T-helper 2 cell treated with Interferon-gamma antibody and Interleukin-4, amounts not matched to agents 5 μg/mL and 100 μg/mL, for 36 hours (primary cell): ENCODE results near the gene ORC3.
"Not testable (repeated sequence)": the region's sequence is repeated elsewhere in the genome, so short reads cannot be mapped to it uniquely, and the experiment has no call there.

ENCODE experiments used
- DNase-seq: peaks from one replicate; pipeline ENCODE4 v3.0.0; 2021; ENCODE audit warnings: low spot score
- H3K27ac Mint-ChIP-seq: one replicate; pipeline ENCODE4 v1.8.0; 2021; ENCODE audit warnings: mild to moderate bottlenecking, mixed read lengths
- H3K27me3 Mint-ChIP-seq: one replicate; pipeline ENCODE4 v1.8.0; 2021; ENCODE audit warnings: low read depth, mixed read lengths
- H3K36me3 Mint-ChIP-seq: one replicate; pipeline ENCODE4 v1.8.0; 2021; ENCODE audit warnings: low read depth, mixed read lengths
- H3K4me1 Mint-ChIP-seq: one replicate; pipeline ENCODE4 v1.8.0; 2021; ENCODE audit warnings: low read depth, mixed read lengths
- H3K4me3 Mint-ChIP-seq: one replicate; pipeline ENCODE4 v1.8.0; 2022; ENCODE audit warnings: mild to moderate bottlenecking, moderate library complexity, mixed read lengths
- H3K9me3 Mint-ChIP-seq: one replicate; pipeline ENCODE4 v1.8.0; 2021; ENCODE audit warnings: mixed read lengths

Gene ORC3

GRCh38 chr6:87700397-87701343 is 110.7 kb downstream of the ORC3 start:
- DNase-seq = peak; percentile 23
- Mint-ChIP-seq H3K27me3 (no peaks in the 10 kb centered on the region), H3K9me3 (no peaks in the 10 kb centered on the region), H3K36me3 (peaks cover 18% of the 10 kb centered on the region), H3K27ac (peak overlapping the region; percentile 89), H3K4me1 (peaks cover 40% of the 10 kb centered on the region), H3K4me3 (peak overlapping the region; percentile 92)

GRCh38 chr6:87701344-87701675 is 111.4 kb downstream of the ORC3 start:
- H3K27me3 Mint-ChIP-seq = no peaks in the 10 kb centered on the region
- no peak for DNase-seq
- peaks cover 37% of the 10 kb centered on the region for H3K4me1 Mint-ChIP-seq
- H3K4me3 Mint-ChIP-seq = peak overlapping the region; percentile 92
- H3K36me3 Mint-ChIP-seq = peaks cover 18% of the 10 kb centered on the region
- no peaks in the 10 kb centered on the region for H3K9me3 Mint-ChIP-seq
- H3K27ac Mint-ChIP-seq = peak overlapping the region; percentile 89

- H3K4me3 Mint-ChIP-seq = peak within 1 kb of the TSS; percentile 92
- H3K9me3 Mint-ChIP-seq = no peaks in the 10 kb centered on the region
- DNase-seq = peak; percentile 97
- H3K4me1 Mint-ChIP-seq = peaks cover 37% of the 10 kb centered on the region
- H3K27me3 Mint-ChIP-seq = no peaks in the 10 kb centered on the region
- peaks cover 18% of the 10 kb centered on the region for H3K36me3 Mint-ChIP-seq
- H3K27ac Mint-ChIP-seq = peak within 1 kb of the TSS; percentile 89
These were observed 112.0 kb downstream of the ORC3 start, which contains the start of gene AKIRIN2 for GRCh38 chr6:87701676-87702588. Gene AKIRIN2, minus strand, starts transcription at chr6:87702233. Its CDS starts 549 bp downstream, at chr6:87701684.

- no peaks in the 10 kb centered on the region for H3K27me3 Mint-ChIP-seq
- no peaks in the 10 kb centered on the region for H3K9me3 Mint-ChIP-seq
- H3K36me3 Mint-ChIP-seq = peaks cover 18% of the 10 kb centered on the region
- peak overlapping the region; percentile 89 for H3K27ac Mint-ChIP-seq
- DNase-seq = no peak
- H3K4me3 Mint-ChIP-seq = peak overlapping the region; percentile 92
- peaks cover 36% of the 10 kb centered on the region for H3K4me1 Mint-ChIP-seq
These were observed 112.6 kb downstream of the ORC3 start for GRCh38 chr6:87702589-87702945.

DNA sequence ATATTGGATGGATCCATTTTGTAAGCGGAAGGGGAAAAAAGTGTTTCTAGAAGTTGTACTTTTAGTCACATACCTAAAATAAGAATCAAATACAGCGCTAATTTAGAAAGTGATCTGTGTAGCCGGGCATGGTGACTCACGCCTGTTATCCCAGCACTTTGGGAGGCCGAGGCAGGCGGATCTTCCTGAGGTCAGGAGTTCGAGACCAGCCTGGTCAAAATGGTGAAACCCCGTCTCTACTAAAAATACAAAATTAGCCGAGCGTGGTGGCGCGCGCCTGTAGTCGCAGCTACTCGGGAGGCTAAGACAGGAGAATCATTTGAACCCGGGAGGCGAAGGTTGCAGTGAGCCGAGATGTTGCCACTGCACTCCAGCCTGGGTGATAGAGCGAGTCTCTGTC is 113.1 kb downstream of the ORC3 start:
- not testable (repeated sequence) for H3K9me3 Mint-ChIP-seq, DNase-seq, H3K27me3 Mint-ChIP-seq
- peak overlapping the region; percentile 92 for H3K4me3 Mint-ChIP-seq
- peaks cover 32% of the 10 kb centered on the region for H3K4me1 Mint-ChIP-seq
- H3K27ac Mint-ChIP-seq = peak overlapping the region; percentile 89
- H3K36me3 Mint-ChIP-seq = peaks cover 16% of the 10 kb centered on the region

- peaks cover 8% of the 10 kb centered on the region for H3K36me3 Mint-ChIP-seq
- H3K4me3 Mint-ChIP-seq = no peak overlapping the region
- H3K4me1 Mint-ChIP-seq = peaks cover 21% of the 10 kb centered on the region
- no peaks in the 10 kb centered on the region for H3K27me3 Mint-ChIP-seq
- peak overlapping the region; percentile 39 for H3K27ac Mint-ChIP-seq
- peaks cover 4% of the 10 kb centered on the region for H3K9me3 Mint-ChIP-seq
- peak; percentile 59 for DNase-seq
These were observed 115.2 kb downstream of the ORC3 start for GRCh38 chr6:87705070-87705691.

DNA sequence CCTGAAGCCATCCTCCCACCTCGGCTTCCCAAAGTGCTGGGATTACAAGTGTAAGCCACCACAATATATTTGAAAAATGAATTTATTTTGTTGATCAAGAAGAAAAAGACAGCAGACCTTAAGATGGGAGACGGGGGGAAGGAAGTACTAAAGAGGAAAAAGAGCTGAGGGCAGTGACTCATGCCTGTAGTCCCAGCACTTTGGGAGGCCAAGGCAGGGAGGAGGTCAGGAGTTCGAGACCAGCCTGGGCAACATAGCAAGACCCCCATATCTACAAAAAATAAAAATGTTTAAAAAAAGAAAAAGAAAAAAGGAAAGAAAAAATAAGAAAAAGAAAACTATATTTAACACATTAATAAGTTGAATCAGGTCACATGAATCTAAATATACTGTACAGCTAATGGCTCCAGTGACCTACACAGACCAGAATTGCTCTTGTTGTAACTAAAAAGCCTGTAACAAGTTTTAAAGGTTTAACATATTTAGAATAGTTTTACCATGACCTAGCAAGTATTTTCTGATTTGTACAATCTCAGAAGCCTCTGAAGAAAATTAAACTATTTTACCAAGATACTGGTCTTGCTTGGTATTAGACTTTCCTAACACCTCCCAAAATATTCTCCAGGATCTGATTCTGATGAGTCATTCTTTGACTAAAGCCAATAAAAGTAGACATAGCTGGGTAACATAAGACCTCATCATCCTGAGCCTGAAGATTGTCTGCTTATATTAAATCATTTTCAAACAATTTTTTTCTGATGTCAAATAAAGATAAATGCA is 116.4 kb downstream of the ORC3 start:
- H3K27me3 Mint-ChIP-seq = no peaks in the 10 kb centered on the region
- H3K9me3 Mint-ChIP-seq = peaks cover 4% of the 10 kb centered on the region
- peaks cover 2% of the 10 kb centered on the region for H3K36me3 Mint-ChIP-seq
- DNase-seq = no peak
- no peak overlapping the region for H3K4me3 Mint-ChIP-seq
- H3K27ac Mint-ChIP-seq = no peak overlapping the region
- H3K4me1 Mint-ChIP-seq = peaks cover 23% of the 10 kb centered on the region

- H3K27me3 Mint-ChIP-seq, H3K27ac Mint-ChIP-seq, DNase-seq, H3K4me3 Mint-ChIP-seq, H3K9me3 Mint-ChIP-seq, H3K36me3 Mint-ChIP-seq: not testable (repeated sequence)
- H3K4me1 Mint-ChIP-seq = peaks cover 16% of the 10 kb centered on the region
These were observed 118.9 kb downstream of the ORC3 start for GRCh38 chr6:87708581-87709427.

DNA sequence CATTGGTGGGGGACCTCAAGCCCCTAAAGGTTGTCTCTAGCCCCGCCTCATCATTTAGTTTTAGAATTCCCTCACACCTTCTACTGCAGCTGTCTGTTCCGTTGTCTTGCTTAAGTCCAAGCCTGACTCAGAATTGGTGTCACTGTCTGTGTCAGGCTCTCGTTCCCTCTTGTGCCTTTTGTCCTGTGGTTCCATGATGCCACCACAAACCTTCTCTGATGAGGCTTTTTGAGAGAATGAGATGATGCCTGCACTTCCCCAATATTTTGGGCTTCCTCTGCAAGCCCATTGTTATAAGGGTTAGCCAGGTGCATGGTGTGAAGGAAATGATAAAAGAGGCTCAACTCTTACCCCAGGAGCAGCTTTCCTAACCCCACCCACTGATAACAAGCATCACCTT is 120.2 kb downstream of the ORC3 start:
- peaks cover 2% of the 10 kb centered on the region for H3K36me3 Mint-ChIP-seq
- no peak overlapping the region for H3K4me3 Mint-ChIP-seq
- H3K27me3 Mint-ChIP-seq = no peaks in the 10 kb centered on the region
- peaks cover 4% of the 10 kb centered on the region for H3K9me3 Mint-ChIP-seq
- H3K4me1 Mint-ChIP-seq = peaks cover 19% of the 10 kb centered on the region
- no peak for DNase-seq
- H3K27ac Mint-ChIP-seq = no peak overlapping the region

DNA sequence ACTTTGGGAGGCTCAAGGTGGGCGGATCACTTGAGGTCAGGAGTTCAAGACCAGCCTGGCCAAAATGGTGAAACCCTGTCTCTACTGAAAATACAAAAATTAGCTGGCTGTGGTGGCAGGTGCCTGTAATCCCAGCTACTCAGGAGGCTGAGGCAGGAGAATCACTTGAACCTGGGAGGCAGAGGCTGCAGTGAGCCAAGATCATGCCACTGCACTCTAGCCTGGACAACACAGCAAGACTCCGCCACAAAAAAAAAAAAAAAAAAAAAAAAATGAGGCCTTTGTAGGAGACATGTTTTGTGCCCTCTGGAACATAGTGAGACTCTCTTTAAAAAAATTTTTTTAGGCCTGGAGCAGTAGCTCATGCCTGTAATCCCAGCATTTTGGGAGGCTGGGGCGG is 122.8 kb downstream of the ORC3 start:
- not testable (repeated sequence) for H3K36me3 Mint-ChIP-seq

GRCh38 chr6:87714093-87714842 is 124.3 kb downstream of the ORC3 start:
- H3K36me3 Mint-ChIP-seq = no peaks in the 10 kb centered on the region
- DNase-seq = no peak
- H3K27ac Mint-ChIP-seq = no peak overlapping the region
- no peaks in the 10 kb centered on the region for H3K27me3 Mint-ChIP-seq
- no peaks in the 10 kb centered on the region for H3K9me3 Mint-ChIP-seq
- no peak overlapping the region for H3K4me3 Mint-ChIP-seq
- peaks cover 16% of the 10 kb centered on the region for H3K4me1 Mint-ChIP-seq

More for the DNA sequence above, 122.8 kb downstream of the ORC3 start:
- H3K4me1 Mint-ChIP-seq = peaks cover 14% of the 10 kb centered on the region
- H3K4me3 Mint-ChIP-seq, H3K27me3 Mint-ChIP-seq, H3K9me3 Mint-ChIP-seq, DNase-seq, H3K27ac Mint-ChIP-seq: not testable (repeated sequence)
